Measurements from ENCODE around the gene C16orf89.

DNA sequence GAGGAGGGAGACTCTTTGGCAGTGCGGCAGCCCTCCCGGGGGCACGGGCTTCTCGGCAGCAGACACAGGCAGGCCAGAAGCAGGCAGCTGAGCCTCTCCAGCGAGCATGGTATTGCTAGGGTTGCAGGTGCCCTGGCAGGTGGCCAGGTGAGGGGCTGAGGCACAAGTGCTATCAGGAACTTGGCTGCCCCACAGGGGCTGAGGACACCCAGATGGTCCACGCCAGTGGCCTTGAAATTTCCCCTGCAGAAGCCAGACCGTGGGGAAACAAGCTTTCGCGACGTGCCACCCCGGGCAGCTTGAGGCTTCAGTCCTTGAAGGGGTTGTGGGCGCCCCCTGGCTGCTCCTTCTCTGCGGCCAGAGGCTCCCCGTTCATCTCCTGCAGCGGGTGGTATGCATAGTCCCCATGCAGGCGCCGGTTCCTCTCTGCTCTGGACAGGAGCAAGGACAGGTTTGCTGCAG is 40.6 kb downstream of the C16orf89 start:
- TF ChIP-seq ZNF8 (CRISPR knock-in tag; IDR thresholded peaks at IDR 0.05) (no peak), ARNTL (CRISPR knock-in tag; IDR thresholded peaks at IDR 0.05; ENCODE audit: borderline replicate concordance, low read depth) (no peak)
